Activated effector memory CD4-positive, alpha-beta T cell treated with Interleukin-2 at 50 U/mL for 16 hours (primary cell): ENCODE results near the gene IP6K3.
A peak's percentile ranks its signal among the peaks of the same experiment; 100 is the strongest.

Experiments
- DNase-seq: peaks from one replicate; pipeline ENCODE4 v3.0.0-alpha.2; 2020

The IP6K3 gene

GRCh38 chr6:33702345-33702977, 44.2 kb downstream of the IP6K3 start:
- DNase-seq = no peak

GRCh38 chr6:33700391-33701050, 46.2 kb downstream of the IP6K3 start:
- DNase-seq = peak; percentile 59

- DNase-seq = no peak
Observed at GRCh38 chr6:33699739-33700138, 47.0 kb downstream of the IP6K3 start.

- no peak for DNase-seq
Observed at GRCh38 chr6:33699131-33699530, 47.6 kb downstream of the IP6K3 start.

GRCh38 chr6:33698494-33698893, 48.2 kb downstream of the IP6K3 start:
- DNase-seq = no peak

GRCh38 chr6:33697845-33698244, 48.9 kb downstream of the IP6K3 start:
- DNase-seq = no peak

GRCh38 chr6:33696548-33697518, 49.9 kb downstream of the IP6K3 start:
- peak; percentile 24 for DNase-seq

- DNase-seq = no peak
Observed at GRCh38 chr6:33696076-33696475, 50.6 kb downstream of the IP6K3 start.

GRCh38 chr6:33695451-33695887, 51.2 kb downstream of the IP6K3 start:
- DNase-seq = no peak

GRCh38 chr6:33694977-33695376, 51.7 kb downstream of the IP6K3 start:
- no peak for DNase-seq

- DNase-seq = peak; percentile 58
Observed at GRCh38 chr6:33694401-33694931, 52.2 kb downstream of the IP6K3 start.

- DNase-seq = no peak
Observed at GRCh38 chr6:33693186-33694105, 53.3 kb downstream of the IP6K3 start.

GRCh38 chr6:33692760-33693158, 53.9 kb downstream of the IP6K3 start:
- peak; percentile 54 for DNase-seq

GRCh38 chr6:33692078-33692759, 54.5 kb downstream of the IP6K3 start:
- no peak for DNase-seq

GRCh38 chr6:33691456-33692077, 55.1 kb downstream of the IP6K3 start:
- no peak for DNase-seq

- no peak for DNase-seq
Observed at GRCh38 chr6:33690766-33691165, 55.9 kb downstream of the IP6K3 start.

- no peak for DNase-seq
Observed at GRCh38 chr6:33689879-33690278, 56.8 kb downstream of the IP6K3 start.

GRCh38 chr6:33689148-33689494, 57.6 kb downstream of the IP6K3 start:
- no peak for DNase-seq

- DNase-seq = no peak
Observed at GRCh38 chr6:33688451-33689147, 58.1 kb downstream of the IP6K3 start.

GRCh38 chr6:33688006-33688405, 58.7 kb downstream of the IP6K3 start:
- no peak for DNase-seq
